Common myeloid progenitor, CD34-positive (primary cell): ENCODE data around the gene P3H4.
"Not testable (repeated sequence)": the region's sequence is repeated elsewhere in the genome, so short reads cannot be mapped to it uniquely, and the experiment has no call there.

Source experiments
- CTCF ChIA-PET: fragments of 350-600 bp; sonication (Branson Sonifier 250); formaldehyde crosslinking; loops from one replicate; lab custom pipeline; 2021; ENCODE audit warnings: antibody characterized with exemption; lab: Charles Lee
- POLR2A ChIA-PET: fragments of 350-600 bp; sonication (Branson Sonifier 250); formaldehyde crosslinking; loops from one replicate; lab custom pipeline; 2021; ENCODE audit warnings: antibody characterized with exemption; lab: Charles Lee
- DNase-seq, 3 donors: peaks; one replicate each; pipeline versions ENCODE4 v3.0.0 to v3.0.0-alpha.2; 2013
- H3K27ac ChIP-seq, 2 experiments: 1 replicate in 1 of 2; 2 replicates in 1 of 2; pipeline ENCODE4 v1.7.0; 2013; ENCODE audit warnings: inconsistent platforms in 2 of 2, low read length in 2 of 2, mild to moderate bottlenecking in 2 of 2, low read depth in 1 of 2, moderate library complexity in 1 of 2; ENCODE audit not compliant: severe bottlenecking in 2 of 2, insufficient read depth in 1 of 2, poor library complexity in 1 of 2
- H3K27me3 ChIP-seq, 5 experiments: replicated peaks in 2 of 5; 1 replicate in 3 of 5; 2 replicates in 2 of 5; pipeline versions ENCODE4 v1.6.1 to v1.7.0; 2013; ENCODE audit warnings: low read length in 4 of 5, mild to moderate bottlenecking in 2 of 5, moderate library complexity in 2 of 5, inconsistent platforms in 1 of 5; ENCODE audit not compliant: insufficient read depth in 5 of 5, control insufficient read depth in 4 of 5
- H3K36me3 ChIP-seq, 4 experiments: 1 replicate in 2 of 4; 2 replicates in 2 of 4; pipeline versions ENCODE4 v1.6.1 to v1.7.0; 2013; ENCODE audit warnings: low read length in 3 of 4, control low read depth in 1 of 4, mild to moderate bottlenecking in 1 of 4; ENCODE audit not compliant: control insufficient read depth in 4 of 4, insufficient read depth in 4 of 4
- H3K4me1 ChIP-seq, 4 experiments: 1 replicate in 3 of 4; 2 replicates in 1 of 4; pipeline versions ENCODE4 v1.6.1 to v1.7.1; 2013; ENCODE audit warnings: low read length in 3 of 4, mild to moderate bottlenecking in 3 of 4, control low read depth in 1 of 4, inconsistent platforms in 1 of 4, moderate library complexity in 1 of 4; ENCODE audit not compliant: control insufficient read depth in 4 of 4, insufficient read depth in 4 of 4; ENCODE audit errors: control extremely low read depth in 1 of 4
- H3K4me3 ChIP-seq, 7 experiments: 1 replicate in 4 of 7; 2 replicates in 3 of 7; pipeline versions ENCODE4 v1.5.1 to v1.7.0; 2013; ENCODE audit warnings: mild to moderate bottlenecking in 7 of 7, low read length in 6 of 7, moderate library complexity in 6 of 7, inconsistent platforms in 2 of 7, low read depth in 2 of 7, control low read depth in 1 of 7; ENCODE audit not compliant: insufficient read depth in 4 of 7, control insufficient read depth in 1 of 7; ENCODE audit errors: extremely low read depth in 1 of 7
- H3K9me3 ChIP-seq, 5 experiments: 1 replicate in 4 of 5; 2 replicates in 1 of 5; pipeline versions ENCODE4 v1.6.1 to v1.7.1; 2013; ENCODE audit warnings: low read length in 4 of 5, mild to moderate bottlenecking in 2 of 5, inconsistent platforms in 1 of 5, low read depth in 1 of 5, moderate library complexity in 1 of 5; ENCODE audit not compliant: control insufficient read depth in 4 of 5, insufficient read depth in 2 of 5; ENCODE audit errors: control extremely low read depth in 1 of 5
- WGBS: methylation state at CpG from one replicate; pipeline ENCODE4 v1.1.5; 2013; ENCODE audit not compliant: insufficient coverage; 5-methylcytosine and 5-hydroxymethylcytosine counted together

Gene P3H4

DNA sequence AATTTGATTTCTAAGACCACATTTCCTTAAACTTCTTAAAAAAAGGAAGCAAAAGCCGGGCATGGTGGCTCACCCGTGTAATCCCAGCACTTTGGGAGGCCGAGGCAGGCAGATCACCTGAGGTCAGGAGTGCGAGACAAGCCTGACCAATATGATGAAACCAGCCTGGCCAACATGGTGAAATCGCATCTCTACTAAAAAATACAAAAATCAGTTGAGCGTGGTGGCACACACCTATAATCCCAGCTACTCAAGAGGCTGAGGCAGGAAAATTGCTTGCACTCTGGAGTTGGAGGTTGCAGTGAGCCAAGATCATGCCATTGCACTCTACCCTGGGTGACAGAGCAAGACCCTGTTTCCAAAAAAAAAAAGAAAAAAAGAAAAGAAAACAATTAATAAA is 29.0 kb upstream of the P3H4 start:
- H3K9me3 ChIP-seq, H3K4me1 ChIP-seq, H3K36me3 ChIP-seq, H3K27ac ChIP-seq, H3K4me3 ChIP-seq, H3K27me3 ChIP-seq, DNase-seq, POLR2A ChIA-PET: not testable (repeated sequence)
- CTCF ChIA-PET = interaction anchor here (1.5 kb wide), 1 partner anchor 38 kb away, joined by 3 read pairs; no protein-coding TSS in a partner anchor
- 88% methylated on average over 6 of the region's 6 CpGs for WGBS

DNA sequence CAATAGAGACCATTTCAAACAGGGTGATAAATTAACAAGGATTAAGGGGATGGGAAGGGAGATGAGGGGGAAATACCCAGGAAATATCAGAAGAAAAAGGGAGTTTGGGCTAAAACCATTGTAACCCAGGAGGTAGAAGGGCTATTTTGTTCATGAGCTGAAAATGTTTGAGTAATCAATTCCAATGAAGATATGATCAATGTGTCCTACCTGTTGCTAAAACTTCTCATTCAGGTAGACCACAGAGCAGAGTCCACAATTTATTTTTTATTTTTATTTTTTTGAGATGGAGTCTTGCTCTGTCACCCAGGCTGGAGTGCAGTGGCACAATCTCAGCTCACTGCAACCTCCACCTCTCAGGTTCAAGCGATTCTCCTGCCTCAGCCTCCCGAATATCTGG is 27.7 kb upstream of the P3H4 start:
- DNase-seq, H3K36me3 ChIP-seq, H3K27me3 ChIP-seq, H3K27ac ChIP-seq, H3K9me3 ChIP-seq, POLR2A ChIA-PET, H3K4me3 ChIP-seq: not testable (repeated sequence)
- CTCF ChIA-PET = interaction anchor here (1.3 to 1.5 kb wide), 2 partner anchors 10 to 40 kb away, joined by 3 read pairs; no protein-coding TSS in a partner anchor
- WGBS = no CpG with 5 or more reads among the region's 2 CpGs
- H3K4me1 ChIP-seq = peaks cover 0 to 15% (median 10%) of the 10 kb centered on the region in 4 experiments

DNA sequence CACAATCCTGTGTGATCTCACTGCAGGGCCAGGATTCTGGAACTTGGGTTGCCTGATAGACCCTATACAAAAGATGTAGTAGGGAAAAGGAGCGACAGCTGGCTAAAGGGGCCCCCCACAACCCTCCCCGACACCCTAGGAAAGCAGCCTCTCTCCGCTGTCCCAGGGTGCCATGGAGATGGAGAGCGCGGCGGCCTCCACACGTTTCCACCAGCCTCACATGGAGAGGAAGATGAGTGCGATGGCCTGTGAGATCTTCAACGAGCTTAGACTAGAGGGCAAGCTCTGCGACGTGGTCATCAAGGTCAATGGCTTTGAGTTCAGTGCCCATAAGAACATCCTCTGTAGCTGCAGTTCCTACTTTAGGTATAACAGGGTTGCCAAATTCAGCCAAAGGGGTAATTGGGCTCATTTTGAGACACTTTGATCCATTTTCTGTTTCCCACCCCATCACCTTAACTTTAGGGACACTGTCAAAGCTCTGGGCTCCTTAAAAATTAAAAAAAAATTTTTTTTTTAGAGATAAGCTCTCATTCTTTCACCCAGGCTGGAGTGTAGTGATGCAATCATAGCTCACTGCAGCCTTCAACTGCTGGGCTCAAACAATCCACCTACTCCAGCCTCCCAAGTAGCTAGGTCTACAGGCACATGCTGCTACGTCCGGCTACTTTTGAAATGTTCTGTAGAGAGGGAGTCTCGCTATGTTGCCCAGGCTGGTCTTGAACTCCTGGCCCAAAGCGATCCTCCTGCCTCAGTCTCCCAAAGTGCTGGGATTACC is 26.2 kb upstream of the P3H4 start, which contains the start of gene KLHL10:
KLHL10 (plus strand) TSS at position 65 of the 778 bp plus-strand sequence; CDS start at position 173, 108 bp downstream.
- Histone ChIP-seq H3K27me3 (no peaks in the 10 kb centered on the region), H3K4me1 (peaks cover 0 to 15% (median 10%) of the 10 kb centered on the region in 4 experiments), H3K4me3 (peak within 1 kb of the TSS in 5 of 7 experiments; percentile 42 to 85 (median 79)), H3K36me3 (no peaks in the 10 kb centered on the region), H3K27ac (no peak within 1 kb of the TSS), H3K9me3 (no peaks in the 10 kb centered on the region)
- CTCF ChIA-PET = interaction anchor here (1.3 to 1.7 kb wide), 3 partner anchors 9 to 41 kb away, joined by 3 to 4 read pairs (median 3); no protein-coding TSS in a partner anchor
- no peak for DNase-seq
- POLR2A ChIA-PET = no interaction called here
- 98% methylated on average over 15 of the region's 15 CpGs for WGBS

DNA sequence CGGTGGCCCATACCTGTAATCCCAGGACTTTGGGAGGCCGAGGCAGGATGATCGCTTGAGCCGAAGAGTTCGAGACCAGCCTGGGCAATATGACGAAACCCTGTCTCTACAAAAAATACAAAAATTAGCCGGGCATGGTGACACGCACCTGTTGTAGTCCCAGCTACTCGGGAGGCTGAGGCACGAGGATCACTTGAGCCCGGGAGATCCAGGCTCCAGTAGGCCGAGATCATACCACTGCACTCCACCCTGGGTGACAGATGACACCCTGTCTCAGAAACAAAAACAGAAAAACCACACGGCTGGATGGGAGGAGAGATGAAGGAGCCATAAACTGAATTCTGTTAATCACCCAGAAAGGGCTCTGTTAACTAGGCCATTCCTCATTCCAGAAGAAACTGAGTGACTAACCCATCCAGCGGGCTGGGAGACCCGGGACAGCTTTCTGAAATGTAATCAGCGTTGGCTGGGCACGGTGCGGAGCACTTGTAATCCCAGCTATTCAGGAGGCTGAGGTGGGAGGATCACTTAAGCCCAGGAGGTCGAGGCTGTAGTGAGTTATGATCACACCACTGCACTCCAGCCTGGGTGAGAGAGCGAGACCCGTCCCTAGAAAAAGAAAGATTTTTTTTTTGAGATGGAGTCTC is 24.9 kb upstream of the P3H4 start:
- H3K36me3 ChIP-seq = peaks cover under 1 to 5% (median 3%) of the 10 kb centered on the region in 4 experiments
- H3K9me3 ChIP-seq = no peaks in the 10 kb centered on the region
- H3K27ac ChIP-seq = no peak overlapping the region
- CTCF ChIA-PET = no interaction called here
- DNase-seq = no peak
- POLR2A ChIA-PET = no interaction called here
- H3K4me1 ChIP-seq = peaks cover 0 to 15% (median 10%) of the 10 kb centered on the region in 4 experiments
- WGBS = 51% methylated on average over 17 of the region's 21 CpGs
- no peaks in the 10 kb centered on the region for H3K27me3 ChIP-seq
- peak overlapping the region; percentile 42 to 85 (median 74) for H3K4me3 ChIP-seq

DNA sequence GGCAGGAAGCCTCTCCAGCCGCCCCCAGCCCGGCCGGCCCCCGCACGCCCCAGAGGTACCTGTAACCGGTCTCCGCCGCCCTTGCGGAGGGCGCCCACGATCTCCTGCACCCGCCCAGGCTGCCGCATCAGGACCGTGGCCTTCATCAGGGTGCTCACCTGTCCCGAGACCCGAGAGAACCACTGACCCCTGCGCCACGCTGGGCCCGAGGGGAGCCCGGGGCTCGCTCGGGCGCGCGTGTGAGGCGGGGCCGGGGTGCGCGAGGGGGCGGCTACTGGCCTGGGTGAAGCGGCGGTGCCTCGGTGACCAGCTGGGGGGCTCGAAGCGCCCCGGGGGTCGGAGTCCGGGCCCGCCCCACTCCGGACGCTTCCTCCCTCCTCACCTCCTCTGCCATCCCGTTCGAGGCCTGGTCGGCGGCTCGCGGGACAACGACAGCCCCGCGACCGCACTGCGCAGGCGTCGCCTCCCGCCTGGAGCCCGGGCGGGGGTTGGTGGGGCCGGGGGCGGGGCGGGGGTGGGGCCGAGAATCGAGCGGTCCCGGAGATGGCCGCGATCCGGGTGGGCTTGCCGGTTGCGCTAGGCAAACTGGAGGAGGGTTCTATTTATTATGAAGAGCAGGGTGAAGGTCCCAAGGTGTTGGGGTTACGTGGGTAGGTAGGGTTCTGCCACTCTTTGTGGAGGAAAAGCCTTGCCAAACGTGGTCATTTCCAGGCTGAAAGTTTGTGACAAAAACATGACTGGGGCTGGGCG is 24.2 kb upstream of the P3H4 start, which contains the start of gene NT5C3B:
NT5C3B (minus strand) TSS at position 433 of the 750 bp plus-strand sequence; CDS start at position 394, 39 bp downstream.
- CTCF ChIA-PET = no interaction called here
- peak within 1 kb of the TSS; percentile 71 to 85 (median 79) for H3K4me3 ChIP-seq
- no peaks in the 10 kb centered on the region for H3K9me3 ChIP-seq
- H3K36me3 ChIP-seq = peaks cover 2 to 11% (median 8%) of the 10 kb centered on the region in 4 experiments
- POLR2A ChIA-PET = no interaction called here
- H3K4me1 ChIP-seq = peaks cover 0 to 15% (median 10%) of the 10 kb centered on the region in 4 experiments
- under 1% methylated on average over 34 of the region's 72 CpGs for WGBS
- no peaks in the 10 kb centered on the region for H3K27me3 ChIP-seq
- H3K27ac ChIP-seq = no peak within 1 kb of the TSS
- peak; percentile 26 to 54 (median 49) for DNase-seq

DNA sequence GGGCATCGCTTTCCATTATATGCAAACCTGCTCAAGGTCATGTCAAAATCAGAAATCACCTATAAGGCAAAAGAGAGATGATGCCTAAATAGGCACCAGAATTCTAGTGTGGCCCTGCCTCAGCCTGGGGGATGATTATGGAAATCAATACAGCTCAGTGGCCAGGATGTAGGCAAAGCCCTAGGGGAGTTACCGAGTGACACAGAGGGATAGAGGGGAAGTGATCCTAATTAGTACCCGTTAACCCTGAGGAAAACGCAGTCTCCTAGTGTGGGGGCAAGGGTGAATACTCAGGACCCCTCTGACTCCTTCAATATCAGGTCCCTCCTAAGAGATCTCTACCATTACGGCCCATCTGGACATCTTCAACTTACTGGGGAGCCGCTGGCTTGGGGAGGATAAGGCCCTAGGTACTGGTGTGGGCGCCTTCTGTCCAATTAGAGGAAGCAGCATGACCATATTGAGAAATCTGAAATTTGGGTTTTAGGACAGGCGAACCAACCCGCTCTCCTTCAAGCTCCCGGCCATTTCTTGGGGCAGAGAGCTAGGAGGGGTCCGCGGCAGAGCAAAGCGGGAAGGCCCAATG is 23.6 kb upstream of the P3H4 start:
- DNase-seq = peak in 2 of 3 donors; percentile 13 to 14
- Histone ChIP-seq H3K4me1 (peaks cover 0 to 15% (median 10%) of the 10 kb centered on the region in 4 experiments), H3K9me3 (no peaks in the 10 kb centered on the region), H3K27me3 (no peaks in the 10 kb centered on the region), H3K4me3 (peak overlapping the region; percentile 63 to 85 (median 79)), H3K27ac (no peak overlapping the region), H3K36me3 (peaks cover 2 to 17% (median 13%) of the 10 kb centered on the region in 4 experiments)
- 16% methylated on average over 8 of the region's 13 CpGs for WGBS
- CTCF ChIA-PET = interaction anchor here (0.6 kb wide), 1 partner anchor 46 kb away, joined by 3 read pairs; no protein-coding TSS in a partner anchor
- POLR2A ChIA-PET = no interaction called here
